GM23248 (cell line): ENCODE measurements around the gene RALB.

ENCODE experiments used
- EZH2 ChIP-seq: fragments of 200-600 bp; sonication (generic); IDR thresholded peaks from 2 replicates; pipeline ENCODE4 v1.6.1; 2018; ENCODE audit warnings: antibody characterized with exemption, mild to moderate bottlenecking; ENCODE audit not compliant: insufficient read depth, poor library complexity, severe bottlenecking
- EZH2phosphoT487 ChIP-seq: fragments of 200-600 bp; sonication (generic); IDR thresholded peaks from 2 replicates; pipeline ENCODE4 v1.6.1; 2018; ENCODE audit warnings: antibody characterized with exemption, moderate library complexity, mild to moderate bottlenecking, low read depth; ENCODE audit not compliant: insufficient read depth

DNA sequence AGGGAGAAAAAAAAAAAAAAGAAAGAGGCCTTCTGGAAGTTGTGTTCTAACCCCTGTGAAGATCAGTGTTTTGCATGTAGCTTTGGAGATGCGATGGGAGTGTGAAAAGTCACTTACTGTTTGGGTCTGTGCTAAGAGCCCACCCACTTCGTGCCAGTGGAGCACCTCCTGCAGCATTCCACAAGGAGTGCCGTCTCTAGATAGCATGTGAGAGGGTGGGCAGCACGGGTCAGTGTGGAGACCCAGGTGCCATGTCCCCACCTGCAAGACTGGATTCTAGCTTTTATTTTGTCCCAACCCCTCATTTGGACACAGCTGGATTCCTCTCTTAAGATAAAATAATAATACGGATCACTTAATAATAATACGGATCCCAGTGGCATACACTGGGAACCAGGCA lies 17.0 kb upstream of the RALB start:
- TF ChIP-seq EZH2 (no peak), EZH2phosphoT487 (no peak)
